ENCODE results near the gene RBM20. TPM values are rescaled to one million over a fixed set of nuclear protein-coding genes. Genes with fewer than 3 reads are reported as not detected.
"Not testable (repeated sequence)": the region's sequence is repeated elsewhere in the genome, so short reads cannot be mapped to it uniquely, and the experiment has no call there.

RBM20 gene
- polyA plus RNA-seq, 1 donor = 5.3 TPM

DNA sequence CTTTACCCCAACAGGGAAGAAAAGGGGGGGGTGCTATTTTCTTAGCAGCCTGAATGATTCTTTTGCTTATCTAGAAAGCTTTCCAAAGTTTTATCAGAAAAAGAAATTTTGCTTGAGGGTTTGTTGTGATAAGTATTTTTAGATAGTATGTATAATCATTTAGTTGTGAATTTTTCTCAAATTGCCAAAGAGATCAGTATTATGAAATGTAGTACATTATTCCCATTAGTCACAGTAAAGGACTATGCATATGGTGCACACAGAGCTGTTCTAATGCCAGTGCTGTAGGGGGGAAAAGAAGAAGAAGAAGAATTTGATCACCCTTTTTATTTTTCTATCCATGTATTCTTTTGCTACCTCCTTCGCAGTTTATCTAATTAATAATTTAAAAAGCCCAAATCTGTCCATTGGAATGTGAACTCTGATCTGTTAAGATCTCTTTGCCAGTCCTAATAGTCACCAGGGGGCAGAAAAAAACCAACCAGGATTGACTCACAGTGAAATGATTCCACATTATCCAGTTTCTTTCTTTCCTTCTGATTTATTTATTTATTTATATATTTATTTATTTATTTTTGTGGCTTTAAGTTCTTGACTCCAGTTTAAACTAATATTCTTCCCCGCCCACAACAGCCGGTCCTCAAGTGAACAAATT, 4.7 kb downstream of the RBM20 start:
- DNase-seq = no peak

- no peak for DNase-seq
Observed at GRCh38 chr10:110649347-110650264, 5.5 kb downstream of the RBM20 start.

- DNase-seq = no peak
Observed at GRCh38 chr10:110650265-110650668, 6.1 kb downstream of the RBM20 start.

DNA sequence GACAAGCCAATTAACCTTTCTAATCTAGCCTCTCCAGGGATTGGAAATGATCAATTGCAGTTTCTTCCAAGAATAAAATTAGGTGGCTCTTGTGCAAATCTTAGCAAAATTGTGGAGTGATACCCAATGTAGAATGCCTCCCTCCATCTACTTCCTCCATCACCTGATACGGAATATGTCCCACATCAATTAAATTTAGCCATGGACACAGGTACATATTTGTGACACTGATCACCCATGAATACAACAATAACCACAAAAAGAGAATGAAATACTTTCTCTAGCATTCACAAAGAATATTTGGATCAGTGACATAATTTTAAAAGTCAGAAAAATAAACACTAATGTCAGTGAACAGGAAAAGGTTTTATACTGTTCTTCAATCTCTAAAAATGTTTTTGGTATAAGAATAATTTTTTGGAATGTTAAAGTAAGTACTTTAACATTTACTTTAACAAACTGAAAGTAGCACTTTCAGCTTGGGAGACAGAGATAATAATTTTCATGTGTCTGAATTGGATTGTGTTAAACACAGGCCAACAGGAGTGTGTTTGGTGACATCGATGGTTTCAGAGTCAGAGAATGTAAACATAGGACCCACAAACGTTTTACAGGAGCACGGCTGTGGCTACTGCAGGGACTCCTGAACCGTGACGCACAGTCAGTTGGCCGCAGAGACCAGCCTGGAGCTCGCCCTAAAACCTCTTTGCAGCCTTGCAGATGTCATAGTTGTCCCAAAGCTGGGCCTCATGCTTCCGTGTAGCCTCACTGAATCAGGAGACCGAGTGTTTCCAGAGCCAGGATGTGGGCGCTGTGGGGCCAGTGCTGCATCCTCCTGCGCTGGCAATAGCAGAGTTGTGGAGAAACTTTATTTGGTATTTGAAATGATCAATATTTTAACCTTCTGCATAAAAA, 7.2 kb downstream of the RBM20 start:
- no peak for DNase-seq

- DNase-seq = no peak
Observed at GRCh38 chr10:110652475-110653118, 8.5 kb downstream of the RBM20 start.

DNA sequence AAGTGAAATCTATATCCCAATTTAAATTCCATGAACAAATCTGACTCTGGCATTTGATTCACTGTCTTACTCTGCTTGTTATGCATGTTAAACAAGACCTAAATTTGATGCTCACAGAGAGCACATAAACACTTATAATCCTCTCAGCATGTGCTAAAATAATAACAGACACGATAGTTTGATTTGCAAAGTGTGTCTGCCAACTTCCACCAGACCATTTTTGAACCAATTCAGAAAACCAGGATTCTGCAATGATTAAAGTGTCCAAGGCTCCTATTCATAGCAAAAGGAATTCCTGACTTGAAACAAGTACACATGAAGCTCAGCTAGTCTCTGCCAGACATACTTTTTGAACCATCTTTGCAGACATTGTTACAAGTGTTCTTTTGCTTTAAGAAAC, 11.2 kb downstream of the RBM20 start:
- no peak for DNase-seq

- no peak for DNase-seq
Observed at GRCh38 chr10:110656612-110657011, 12.5 kb downstream of the RBM20 start.

- DNase-seq = no peak
Observed at GRCh38 chr10:110657973-110658691, 14.0 kb downstream of the RBM20 start.

DNA sequence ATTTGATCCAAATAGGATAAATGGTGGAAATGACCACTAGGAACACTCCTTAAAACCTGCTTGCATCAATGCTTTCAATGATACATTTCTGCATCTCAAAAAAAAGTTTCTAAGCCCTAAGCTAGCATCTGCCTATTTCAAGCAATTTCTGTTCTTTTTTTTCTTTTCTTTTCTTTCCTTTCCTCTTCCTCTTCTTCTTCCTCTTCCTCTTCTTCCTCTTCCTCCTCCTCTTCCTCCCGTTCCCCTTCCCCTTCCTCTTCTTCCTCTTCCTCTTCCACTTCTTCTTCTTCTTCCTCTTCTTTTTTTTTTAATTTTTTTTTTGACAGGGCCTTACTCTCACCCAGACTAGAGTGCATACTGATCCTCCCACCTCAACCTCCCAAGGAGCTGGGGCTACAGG, 15.4 kb downstream of the RBM20 start:
- DNase-seq = no peak

DNA sequence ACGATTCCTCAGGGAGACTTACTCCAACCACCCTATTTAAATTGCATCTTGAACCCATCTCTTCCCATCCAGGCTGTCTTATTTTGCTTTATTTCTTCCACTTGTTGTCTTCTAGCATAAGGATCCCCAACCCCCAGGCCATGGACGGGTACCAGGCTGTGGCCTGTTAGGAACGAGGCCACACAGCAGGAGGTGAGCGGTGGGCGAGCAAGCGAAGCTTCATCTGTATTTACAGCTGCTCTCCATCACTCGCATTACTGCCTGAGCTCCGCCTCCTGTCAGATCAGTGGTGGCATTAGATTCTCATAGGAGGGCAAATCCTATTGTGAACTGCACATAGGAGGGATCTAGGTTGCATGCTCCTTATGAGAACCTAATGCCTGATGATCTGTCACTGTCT, 16.2 kb downstream of the RBM20 start:
- not testable (repeated sequence) for DNase-seq

DNA sequence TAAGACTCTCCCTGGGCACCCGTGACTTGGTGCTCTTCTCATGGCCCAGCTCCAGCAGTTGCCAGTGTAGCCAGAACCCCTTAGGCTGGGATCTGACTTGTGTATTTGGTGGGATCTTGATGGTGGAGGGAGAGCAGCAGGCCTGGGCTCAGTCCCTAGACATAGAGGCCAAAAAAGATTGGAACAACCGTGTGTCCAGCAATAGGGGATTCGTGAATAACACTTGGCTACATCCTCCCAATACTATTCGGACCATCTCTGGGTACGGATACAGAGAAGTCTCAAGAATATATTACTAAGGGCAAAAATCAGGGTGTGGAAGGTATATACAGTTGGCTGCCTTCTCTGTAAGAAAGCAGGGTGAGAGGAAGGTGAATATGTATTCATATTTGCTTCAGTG, 17.2 kb downstream of the RBM20 start:
- DNase-seq = no peak

DNA sequence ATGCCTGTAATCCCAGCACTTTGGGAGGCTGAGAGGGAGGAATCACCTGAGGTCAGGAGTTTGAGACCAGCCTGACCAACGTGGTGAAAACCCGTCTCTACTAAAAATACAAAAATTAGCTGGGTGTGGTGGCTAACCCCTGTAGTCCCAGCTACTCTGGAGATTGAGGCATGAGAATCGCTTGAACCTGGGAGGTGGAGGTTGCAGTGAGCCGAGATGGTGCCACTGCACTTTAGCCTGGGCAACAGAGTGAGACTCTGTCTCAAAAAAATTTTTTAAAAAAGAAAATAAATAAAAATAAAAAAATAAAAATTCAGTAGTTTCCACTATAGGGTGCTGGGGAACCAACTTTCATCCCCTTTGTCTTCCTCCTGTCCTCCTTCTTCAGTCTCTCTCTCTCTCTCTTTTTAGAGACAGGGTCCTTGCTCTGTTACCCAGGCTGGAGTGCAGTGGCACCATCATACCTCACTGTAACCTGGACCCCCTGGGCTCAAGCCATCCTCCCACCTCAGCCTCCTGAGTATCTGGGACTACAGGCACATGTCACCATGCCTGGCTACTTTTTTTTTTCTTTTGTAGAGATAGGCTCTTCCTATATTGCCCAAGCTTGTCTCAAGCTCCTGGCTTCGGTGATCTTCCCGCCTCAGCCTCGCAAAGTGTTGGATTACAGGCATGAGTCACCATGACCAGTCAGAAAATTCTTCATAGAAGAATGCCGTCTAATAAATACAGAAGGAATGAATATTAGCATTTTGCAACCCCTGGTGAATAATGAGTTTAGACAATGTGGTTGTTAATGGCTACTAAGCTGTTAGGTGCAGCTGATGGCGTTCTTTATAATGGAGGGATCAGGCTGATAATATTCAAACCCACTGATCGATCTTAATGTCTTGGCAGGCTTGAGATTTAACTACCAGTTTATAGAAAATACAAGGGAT, 20.6 kb downstream of the RBM20 start:
- no peak for DNase-seq

DNA sequence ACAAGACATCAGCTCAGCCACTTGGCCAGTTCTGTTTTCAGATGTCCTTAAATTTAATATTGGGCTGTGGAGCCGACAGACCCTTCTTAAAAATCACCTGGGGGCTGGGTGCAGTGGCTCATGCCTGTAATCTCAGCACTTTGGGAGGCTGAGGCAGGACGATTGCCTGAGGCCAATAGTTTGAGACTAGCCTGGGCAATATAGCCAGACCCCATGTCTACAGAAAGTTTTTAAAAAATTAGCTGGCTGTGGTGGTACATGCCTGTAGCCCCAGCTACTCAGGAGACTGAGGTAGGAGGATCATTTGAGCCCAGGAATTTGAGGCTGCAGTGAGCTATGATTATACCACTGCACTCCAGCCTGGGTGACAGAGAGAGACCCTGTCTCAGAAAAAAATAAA, 22.1 kb downstream of the RBM20 start:
- not testable (repeated sequence) for DNase-seq

GRCh38 chr10:110666673-110667072, 22.5 kb downstream of the RBM20 start:
- no peak for DNase-seq

GRCh38 chr10:110667620-110668343, 23.6 kb downstream of the RBM20 start:
- DNase-seq = no peak

DNA sequence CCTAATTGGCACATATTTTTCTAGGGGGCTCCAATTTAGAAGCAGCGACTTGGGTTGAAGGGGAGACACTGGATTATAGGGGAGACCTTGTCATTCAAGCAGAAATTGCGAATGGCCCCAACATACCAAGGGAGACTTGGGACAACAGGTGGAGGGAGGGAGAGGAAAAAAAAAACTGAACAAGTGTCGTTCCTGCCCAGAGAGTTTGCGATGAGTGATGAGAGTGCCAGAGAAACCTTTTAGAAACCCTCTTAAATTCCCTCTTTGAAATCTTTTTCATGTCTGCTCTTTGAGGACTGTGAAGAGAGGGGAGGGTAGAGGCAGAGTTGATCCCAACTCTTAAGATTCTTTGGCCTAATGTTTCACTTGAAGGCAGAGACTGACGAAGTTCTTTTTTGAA, 24.3 kb downstream of the RBM20 start:
- DNase-seq = no peak

DNA sequence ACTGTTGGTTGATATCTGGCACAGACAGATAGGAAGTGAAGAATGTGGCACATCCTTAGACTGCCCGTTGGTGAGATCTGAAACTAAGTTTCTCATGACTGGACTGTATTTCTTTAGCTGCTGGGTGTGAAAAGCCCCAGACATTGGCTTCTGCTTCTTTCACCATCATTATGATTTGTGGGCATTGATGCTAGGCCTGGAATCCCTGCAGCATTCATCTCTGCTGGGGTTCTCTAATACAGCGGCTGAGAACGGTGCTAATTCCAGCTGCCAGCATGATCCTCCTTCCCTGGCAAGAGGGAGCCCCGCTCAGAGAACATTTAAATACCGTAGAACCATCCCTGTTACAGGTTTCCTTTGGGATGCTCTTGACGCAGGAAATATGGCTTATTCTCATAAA, 26.2 kb downstream of the RBM20 start:
- DNase-seq = no peak

DNA sequence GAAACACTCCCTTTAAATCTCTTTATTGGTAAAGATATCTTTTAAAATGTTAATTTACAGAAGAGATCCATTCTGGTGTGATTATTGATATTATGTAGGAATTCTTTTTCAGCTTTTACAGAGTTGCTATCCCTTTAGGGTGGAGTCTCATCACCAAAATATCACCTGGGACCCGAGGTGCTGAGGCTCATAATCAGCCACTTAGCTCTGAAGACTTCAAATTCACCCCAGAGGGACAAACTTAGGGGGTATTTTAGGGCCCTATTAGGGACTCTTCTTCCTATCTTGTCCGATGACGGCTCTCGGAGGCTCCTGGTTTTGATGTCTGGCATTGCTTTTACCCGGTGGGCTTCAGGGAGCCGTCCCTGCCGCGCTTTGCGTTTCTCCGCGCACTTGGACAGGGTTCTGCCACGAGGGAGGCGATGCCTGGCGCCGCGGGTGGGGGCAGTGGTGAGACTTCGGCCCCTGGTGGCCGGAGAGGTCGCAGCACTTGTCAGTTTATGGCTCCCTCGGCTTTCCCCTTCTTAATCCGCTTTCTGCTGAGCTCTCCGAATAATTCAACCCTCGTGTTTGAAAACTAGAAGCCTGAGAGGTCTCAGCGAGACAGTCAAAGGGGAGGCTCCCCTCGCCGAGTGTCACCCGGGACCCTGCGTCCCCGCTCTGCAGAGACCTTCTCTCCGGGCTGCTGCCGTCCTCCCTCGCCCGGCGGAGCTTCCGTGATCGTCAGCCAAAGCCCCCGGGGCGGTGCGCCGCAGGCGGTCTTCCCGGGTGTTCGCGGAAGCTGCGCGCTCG, 27.8 kb downstream of the RBM20 start:
- peak; percentile 59 for DNase-seq

DNA sequence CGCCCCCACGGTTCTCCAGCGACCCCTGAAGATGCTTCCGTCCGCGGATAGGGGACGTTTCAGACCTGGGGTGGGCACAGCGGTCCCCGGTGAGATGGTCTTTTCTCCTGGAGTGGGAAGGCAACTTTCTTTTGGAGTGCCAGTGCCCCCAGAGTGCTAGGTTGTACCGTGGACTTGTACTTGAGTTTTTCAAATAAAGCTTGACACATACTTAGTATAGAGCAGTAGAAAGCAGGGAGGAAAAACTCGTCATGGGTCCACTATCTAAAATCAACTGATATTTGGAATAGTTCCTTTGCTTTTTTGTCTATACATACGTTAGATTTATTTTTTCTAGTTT, 28.4 kb downstream of the RBM20 start:
- DNase-seq = no peak

Data from left kidney (tissue), 2 donors.